ENCODE measurements around the gene MAPRE3.
"Not testable (repeated sequence)": the region's sequence is repeated elsewhere in the genome, so short reads cannot be mapped to it uniquely, and the experiment has no call there.

The MAPRE3 gene

DNA sequence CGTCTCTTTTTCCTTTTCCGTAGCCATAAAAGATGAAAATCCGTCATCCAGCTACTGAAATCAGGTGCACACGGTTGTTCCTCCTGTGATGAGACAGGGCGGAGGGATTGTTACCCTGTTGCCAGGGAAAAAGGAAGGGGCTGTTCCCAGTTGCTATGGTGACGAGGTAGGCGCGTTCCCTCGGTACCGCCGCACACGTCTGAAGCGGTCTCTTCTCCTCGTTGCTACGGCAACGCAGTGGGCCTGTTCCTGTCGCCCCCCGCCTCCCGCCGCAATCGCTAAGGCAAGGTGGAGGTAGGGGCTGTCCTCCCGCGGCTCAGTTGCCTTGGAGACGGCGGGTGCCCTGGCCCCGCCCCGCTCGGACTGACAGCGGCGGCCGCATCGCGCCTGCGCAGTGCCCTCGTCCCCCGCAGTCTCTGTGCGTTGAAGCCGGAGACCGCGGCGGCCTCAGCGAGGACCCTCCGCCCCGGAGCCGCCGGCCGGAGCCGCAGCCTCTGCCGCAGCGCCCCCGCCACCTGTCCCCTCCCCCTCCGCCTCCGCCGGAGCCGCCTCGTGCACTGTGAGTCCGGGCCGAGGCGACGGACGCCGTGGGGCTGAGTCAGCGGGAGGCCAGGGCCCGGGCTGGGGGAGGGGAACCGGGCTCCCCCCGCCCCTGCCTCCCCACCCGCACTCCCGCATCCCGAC, at the start of gene MAPRE3:
Gene MAPRE3 (plus strand): TSS at position 394 of the 684 bp plus-strand sequence. CDS start 51,582 bp downstream, outside the sequence.
- ChIA-PET CTCF (interaction anchor here (1.1 kb wide), 1 partner anchor 46 kb away, joined by 4 read pairs; no protein-coding TSS in a partner anchor), POLR2A (interaction anchor here (1.4 kb wide), 1 partner anchor 81 kb away, joined by 4 read pairs; the partner anchor contains the start of gene AGBL5)
- DNase-seq (ENCODE audit: extremely low spot score), result peak; percentile 97
- TF ChIP-seq ZNF384 (IDR thresholded peaks at IDR 0.05) (no peak), FOXK2 (IDR thresholded peaks at IDR 0.05) (no peak), NFRKB (IDR thresholded peaks at IDR 0.05) (no peak), ARNT (IDR thresholded peaks at IDR 0.05) (no peak), LEF1 (IDR thresholded peaks at IDR 0.05; ENCODE audit: borderline replicate concordance) (no peak), SUZ12 (IDR thresholded peaks at IDR 0.05) (no peak)
- TF ChIP-seq, protein P1, sequence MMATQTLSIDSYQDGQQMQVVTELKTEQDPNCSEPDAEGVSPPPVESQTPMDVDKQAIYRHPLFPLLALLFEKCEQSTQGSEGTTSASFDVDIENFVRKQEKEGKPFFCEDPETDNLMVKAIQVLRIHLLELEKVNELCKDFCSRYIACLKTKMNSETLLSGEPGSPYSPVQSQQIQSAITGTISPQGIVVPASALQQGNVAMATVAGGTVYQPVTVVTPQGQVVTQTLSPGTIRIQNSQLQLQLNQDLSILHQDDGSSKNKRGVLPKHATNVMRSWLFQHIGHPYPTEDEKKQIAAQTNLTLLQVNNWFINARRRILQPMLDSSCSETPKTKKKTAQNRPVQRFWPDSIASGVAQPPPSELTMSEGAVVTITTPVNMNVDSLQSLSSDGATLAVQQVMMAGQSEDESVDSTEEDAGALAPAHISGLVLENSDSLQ (IDR thresholded peaks at IDR 0.05), result peak; percentile 77

DNA sequence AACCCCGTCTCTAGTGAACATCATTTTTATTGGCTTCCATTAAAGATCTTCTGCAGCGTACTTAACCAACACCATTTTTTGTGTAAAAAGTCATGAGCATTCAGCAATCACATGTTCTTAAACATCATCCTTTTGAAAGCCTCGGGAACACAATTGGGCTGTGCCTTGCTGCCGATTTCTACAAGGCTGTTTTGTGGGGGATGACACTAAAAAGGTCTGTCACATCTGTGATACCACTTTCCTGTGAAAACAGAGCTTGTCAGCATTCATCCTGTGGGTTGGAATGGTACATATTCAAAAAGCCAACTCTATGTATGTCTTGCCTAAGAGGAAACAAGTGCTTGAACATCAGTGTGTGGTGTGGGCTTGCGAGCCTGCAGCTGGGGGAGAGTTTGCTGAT, 49.1 kb upstream of the MAPRE3 start:
- CTCF ChIA-PET, result interaction anchor here (0.9 to 2.3 kb wide), 2 partner anchors 40 to 75 kb away, joined by 3 to 45 read pairs; partner anchors contain the start of gene DPYSL5
- no peak for TF ChIP-seq L3MBTL2 (conservative IDR thresholded peaks at IDR 0.05)
- no peak for TF ChIP-seq FOXM1 (IDR thresholded peaks at IDR 0.05; ENCODE audit: borderline replicate concordance)
- TF ChIP-seq NFRKB (IDR thresholded peaks at IDR 0.05), result no peak
- TF ChIP-seq FOXK2 (IDR thresholded peaks at IDR 0.05), result no peak
- no peak for TF ChIP-seq ZNF384 (IDR thresholded peaks at IDR 0.05)
- no peak for TF ChIP-seq ELF4 (IDR thresholded peaks at IDR 0.05)
- POLR2A ChIA-PET, result interaction anchor here (2.1 kb wide), 1 partner anchor 75 kb away, joined by 13 read pairs; the partner anchor contains the start of gene DPYSL5
- no peak for DNase-seq (ENCODE audit: extremely low spot score)

DNA sequence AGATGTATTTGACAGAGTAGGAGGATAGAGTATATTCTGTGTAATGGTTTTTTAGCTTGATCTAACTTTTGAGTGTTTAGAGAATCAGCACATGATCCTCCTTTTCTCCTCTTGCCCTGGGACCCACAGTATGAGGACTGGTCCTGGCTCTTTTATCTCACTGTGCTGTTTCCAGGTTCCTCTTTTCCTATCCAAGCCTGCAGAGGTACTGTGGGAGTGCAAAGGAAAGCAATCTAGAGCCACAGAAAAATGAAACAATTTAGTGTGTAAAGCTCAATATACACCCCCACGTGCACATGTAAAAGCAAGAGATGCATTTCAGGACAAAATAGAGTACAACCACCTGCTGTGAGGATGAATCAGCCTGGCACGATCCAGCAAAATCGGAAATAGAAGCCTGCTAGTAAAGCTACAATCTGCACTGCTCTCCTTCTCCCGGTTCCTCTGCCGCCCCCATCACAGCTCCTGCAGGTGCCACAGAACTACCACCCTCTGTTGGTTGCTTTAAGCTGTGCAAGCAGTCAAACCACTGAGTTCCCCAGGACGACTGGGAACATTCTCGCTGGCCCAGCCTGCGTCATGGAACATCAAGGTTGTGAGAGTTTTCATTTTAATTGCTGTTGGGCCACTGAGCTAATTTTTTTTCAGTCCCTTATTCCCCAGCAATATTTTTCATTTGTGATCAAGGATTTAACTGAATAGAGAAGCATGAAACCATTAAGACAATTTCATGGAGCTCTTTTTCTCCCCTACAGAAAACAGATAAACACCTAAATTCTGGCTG, 47.8 kb upstream of the MAPRE3 start:
- DNase-seq (ENCODE audit: extremely low spot score), result peak; percentile 86

DNA sequence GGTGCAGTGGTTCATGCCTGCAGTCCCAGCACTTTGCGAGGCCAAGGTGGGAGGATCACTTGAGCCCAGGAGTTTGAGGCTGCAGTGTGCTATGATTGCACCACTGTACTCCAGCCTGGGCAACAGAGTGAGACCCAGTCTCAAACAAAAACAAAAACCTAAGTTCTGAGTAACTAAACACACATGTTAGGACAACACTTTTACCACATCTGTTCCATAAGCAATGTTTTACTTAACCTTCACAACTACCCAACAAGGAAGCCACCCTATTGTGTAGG, 47.3 kb upstream of the MAPRE3 start:
- ChIA-PET CTCF (interaction anchor here (1.0 to 2.3 kb wide), 11 partner anchors 10 to 81 kb away, joined by 3 to 45 read pairs (median 5); partner anchors contain the start of gene DPYSL5), POLR2A (interaction anchor here (0.9 to 2.1 kb wide), 2 partner anchors 77 to 133 kb away, joined by 3 to 13 read pairs; partner anchors contain the start of gene DPYSL5)
- DNase-seq (ENCODE audit: extremely low spot score), result not testable (repeated sequence)

More for the DNA sequence above, 47.8 kb upstream of the MAPRE3 start:
- ChIA-PET CTCF (interaction anchor here (0.6 to 2.3 kb wide), 15 partner anchors 9 to 115 kb away, joined by 3 to 45 read pairs (median 4); partner anchors contain the start of gene DPYSL5), POLR2A (interaction anchor here (0.9 to 2.1 kb wide), 2 partner anchors 76 to 133 kb away, joined by 3 to 13 read pairs; partner anchors contain the start of gene DPYSL5)
- TF ChIP-seq CTBP1 (IDR thresholded peaks at IDR 0.05; ENCODE audit: borderline replicate concordance), result no peak
- no peak for TF ChIP-seq HDGF (IDR thresholded peaks at IDR 0.05; ENCODE audit: borderline replicate concordance)
- TF ChIP-seq ELF4 (IDR thresholded peaks at IDR 0.05), result no peak
- TF ChIP-seq, protein P1 (IDR thresholded peaks at IDR 0.05), result no peak
- TF ChIP-seq SUZ12 (IDR thresholded peaks at IDR 0.05), result no peak
- TF ChIP-seq ARNT (IDR thresholded peaks at IDR 0.05), result no peak
- no peak for TF ChIP-seq BHLHE40 (IDR thresholded peaks at IDR 0.05; ENCODE audit: borderline replicate concordance)
- no peak for TF ChIP-seq L3MBTL2 (conservative IDR thresholded peaks at IDR 0.05)
- TF ChIP-seq SP1 (IDR thresholded peaks at IDR 0.05), result no peak
- no peak for TF ChIP-seq NFRKB (IDR thresholded peaks at IDR 0.05)
- no peak for TF ChIP-seq ZNF384 (IDR thresholded peaks at IDR 0.05)
- TF ChIP-seq TARDBP (IDR thresholded peaks at IDR 0.05), result no peak
- TF ChIP-seq LEF1 (IDR thresholded peaks at IDR 0.05; ENCODE audit: borderline replicate concordance), result no peak
- no peak for TF ChIP-seq FOXK2 (IDR thresholded peaks at IDR 0.05)
- no peak for TF ChIP-seq FOXM1 (IDR thresholded peaks at IDR 0.05; ENCODE audit: borderline replicate concordance)

DNA sequence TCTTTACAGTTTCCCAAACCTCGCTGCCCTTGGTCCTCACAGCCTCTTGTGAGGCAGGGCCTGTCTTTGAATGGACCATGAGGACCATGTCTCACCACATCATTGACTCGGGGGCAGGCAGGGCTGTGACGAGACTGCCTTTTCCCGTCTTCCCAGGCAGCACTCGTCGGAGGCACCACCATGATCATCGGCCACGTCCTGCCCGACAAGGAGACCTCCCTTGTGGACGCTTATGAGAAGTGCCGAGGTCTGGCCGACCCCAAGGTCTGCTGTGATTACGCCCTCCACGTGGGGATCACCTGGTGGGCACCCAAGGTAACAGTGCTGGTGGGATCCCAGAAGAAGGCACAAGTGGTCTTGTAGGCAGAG, 45.7 kb upstream of the MAPRE3 start:
- CTCF ChIA-PET, result no interaction called here

DNA sequence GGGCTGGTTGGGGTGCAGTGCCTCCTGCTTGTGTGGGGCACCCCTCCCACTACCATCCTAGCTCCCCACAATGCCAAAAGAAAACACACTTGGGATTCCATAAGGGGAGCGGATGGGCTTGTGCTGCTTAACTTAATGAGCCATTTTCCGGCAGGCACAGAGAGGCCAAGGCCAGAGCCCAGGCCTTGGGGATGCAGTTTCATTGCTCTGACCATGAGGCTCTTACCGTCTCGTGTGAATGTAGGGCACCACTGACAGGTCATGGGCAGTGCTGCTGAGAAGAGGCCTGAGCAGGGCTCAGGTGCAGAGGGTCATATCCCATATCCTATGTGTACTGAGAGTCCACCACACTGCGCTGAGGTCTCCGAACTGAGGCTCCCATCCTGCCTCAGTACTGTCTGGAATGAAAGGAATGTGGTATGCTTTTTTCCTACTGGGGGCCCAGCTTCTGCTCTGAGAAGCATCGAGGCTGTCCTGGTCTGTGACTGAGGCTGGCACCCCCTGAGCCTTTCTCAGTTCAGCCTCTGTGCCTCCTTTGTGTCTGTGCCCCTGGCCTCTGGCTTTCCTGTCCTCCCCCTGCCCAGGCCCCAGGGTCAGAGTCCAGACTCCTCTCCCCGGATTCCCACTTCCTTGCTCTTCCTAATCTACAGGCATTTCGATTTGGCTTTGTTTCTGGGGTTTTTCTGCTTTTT, 45.2 kb upstream of the MAPRE3 start:
- DNase-seq (ENCODE audit: extremely low spot score), result no peak
- ChIA-PET POLR2A (interaction anchor here (1.2 kb wide), 1 partner anchor 79 kb away, joined by 3 read pairs; no protein-coding TSS in a partner anchor), CTCF (no interaction called here)
- TF ChIP-seq ELF4 (IDR thresholded peaks at IDR 0.05) (no peak), LEF1 (IDR thresholded peaks at IDR 0.05; ENCODE audit: borderline replicate concordance) (no peak), CTBP1 (IDR thresholded peaks at IDR 0.05; ENCODE audit: borderline replicate concordance) (no peak), SP1 (IDR thresholded peaks at IDR 0.05) (no peak), NFRKB (IDR thresholded peaks at IDR 0.05) (no peak), FOXM1 (IDR thresholded peaks at IDR 0.05; ENCODE audit: borderline replicate concordance) (no peak), TARDBP (IDR thresholded peaks at IDR 0.05) (no peak), BHLHE40 (IDR thresholded peaks at IDR 0.05; ENCODE audit: borderline replicate concordance) (no peak), FOXA1 (IDR thresholded peaks at IDR 0.05) (no peak), HDGF (IDR thresholded peaks at IDR 0.05; ENCODE audit: borderline replicate concordance) (no peak), ARNT (IDR thresholded peaks at IDR 0.05) (no peak), SUZ12 (IDR thresholded peaks at IDR 0.05) (no peak), ZNF384 (IDR thresholded peaks at IDR 0.05) (no peak), L3MBTL2 (conservative IDR thresholded peaks at IDR 0.05) (no peak), FOXK2 (IDR thresholded peaks at IDR 0.05) (no peak)
- TF ChIP-seq, protein P1 (IDR thresholded peaks at IDR 0.05), result no peak

More for the DNA sequence above, 45.7 kb upstream of the MAPRE3 start:
- TF ChIP-seq, protein P1 (IDR thresholded peaks at IDR 0.05), result no peak
- no peak for TF ChIP-seq LEF1 (IDR thresholded peaks at IDR 0.05; ENCODE audit: borderline replicate concordance)
- no peak for TF ChIP-seq FOXK2 (IDR thresholded peaks at IDR 0.05)
- TF ChIP-seq HDGF (IDR thresholded peaks at IDR 0.05; ENCODE audit: borderline replicate concordance), result no peak
- no peak for TF ChIP-seq SP1 (IDR thresholded peaks at IDR 0.05)
- POLR2A ChIA-PET, result no interaction called here
- no peak for DNase-seq (ENCODE audit: extremely low spot score)

All from HEK293T (cell line).